ENCODE data around the gene IL17D. TPM values are rescaled to one million over a fixed set of nuclear protein-coding genes. Genes with fewer than 3 reads are reported as not detected.
"Not testable (repeated sequence)": the region's sequence is repeated elsewhere in the genome, so short reads cannot be mapped to it uniquely, and the experiment has no call there.

Gene IL17D
- total and polyA plus RNA-seq, 12 donors: 0.47 to 3.8 (median 1.4) TPM

- TF ChIP-seq POLR2A (IDR thresholded peaks at IDR 0.05): no peak
- TF ChIP-seq, protein P1, sequence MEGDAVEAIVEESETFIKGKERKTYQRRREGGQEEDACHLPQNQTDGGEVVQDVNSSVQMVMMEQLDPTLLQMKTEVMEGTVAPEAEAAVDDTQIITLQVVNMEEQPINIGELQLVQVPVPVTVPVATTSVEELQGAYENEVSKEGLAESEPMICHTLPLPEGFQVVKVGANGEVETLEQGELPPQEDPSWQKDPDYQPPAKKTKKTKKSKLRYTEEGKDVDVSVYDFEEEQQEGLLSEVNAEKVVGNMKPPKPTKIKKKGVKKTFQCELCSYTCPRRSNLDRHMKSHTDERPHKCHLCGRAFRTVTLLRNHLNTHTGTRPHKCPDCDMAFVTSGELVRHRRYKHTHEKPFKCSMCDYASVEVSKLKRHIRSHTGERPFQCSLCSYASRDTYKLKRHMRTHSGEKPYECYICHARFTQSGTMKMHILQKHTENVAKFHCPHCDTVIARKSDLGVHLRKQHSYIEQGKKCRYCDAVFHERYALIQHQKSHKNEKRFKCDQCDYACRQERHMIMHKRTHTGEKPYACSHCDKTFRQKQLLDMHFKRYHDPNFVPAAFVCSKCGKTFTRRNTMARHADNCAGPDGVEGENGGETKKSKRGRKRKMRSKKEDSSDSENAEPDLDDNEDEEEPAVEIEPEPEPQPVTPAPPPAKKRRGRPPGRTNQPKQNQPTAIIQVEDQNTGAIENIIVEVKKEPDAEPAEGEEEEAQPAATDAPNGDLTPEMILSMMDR (IDR thresholded peaks at IDR 0.05): no peak
- 54 to 90% (median 55%) methylated on average over 2 of the region's 2 CpGs for WGBS, 4 donors
- intact Hi-C loops (cut with DNase I): no loop called here
- H3K4me3 ChIP-seq: no peak overlapping the region
- no peaks in the 10 kb centered on the region for H3K36me3 ChIP-seq (replicated peaks in 1 of 2)
- no peak overlapping the region for H3K27ac ChIP-seq
- no peak for DNase-seq
- no peaks in the 10 kb centered on the region for H3K4me1 ChIP-seq (replicated peaks in 1 of 2)
- H3K9me3 ChIP-seq (replicated peaks in 1 of 3): no peaks in the 10 kb centered on the region
- no peaks in the 10 kb centered on the region for H3K27me3 ChIP-seq
Observed at GRCh38 chr13:20672772-20673171, 30.7 kb upstream of the IL17D start.

DNA sequence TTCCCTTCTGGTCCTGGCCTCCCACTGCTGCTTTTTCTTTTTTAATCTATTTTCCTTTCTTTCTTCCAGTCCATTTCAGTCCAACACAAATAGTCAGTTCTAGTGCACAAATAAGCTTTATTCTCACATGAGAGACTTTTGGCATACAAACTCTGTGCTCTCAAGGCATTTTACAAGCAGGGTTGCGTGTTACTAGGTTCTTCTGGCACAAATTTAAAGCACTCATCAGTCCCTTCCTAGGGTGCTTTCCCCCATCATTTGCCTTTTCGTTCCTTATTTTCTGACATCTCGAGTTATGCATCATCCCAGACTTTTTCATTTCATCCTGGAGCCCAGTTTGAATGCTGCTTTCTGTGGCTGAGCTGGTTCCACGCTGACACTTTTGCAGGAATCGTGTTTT, 29.8 kb upstream of the IL17D start:
- Histone ChIP-seq H3K9me3 (replicated peaks in 1 of 3) (no peaks in the 10 kb centered on the region), H3K27me3 (no peaks in the 10 kb centered on the region), H3K4me3 (no peak overlapping the region), H3K36me3 (replicated peaks in 1 of 2) (no peaks in the 10 kb centered on the region), H3K4me1 (replicated peaks in 1 of 2) (no peaks in the 10 kb centered on the region), H3K27ac (no peak overlapping the region)
- no peak for DNase-seq
- intact Hi-C loops (cut with DNase I): no loop called here
- WGBS, 4 donors: 78 to 93% (median 87%) methylated on average over 5 of the region's 5 CpGs
- TF ChIP-seq, protein P1 (IDR thresholded peaks at IDR 0.05): no peak
- TF ChIP-seq POLR2A (IDR thresholded peaks at IDR 0.05): no peak

DNA sequence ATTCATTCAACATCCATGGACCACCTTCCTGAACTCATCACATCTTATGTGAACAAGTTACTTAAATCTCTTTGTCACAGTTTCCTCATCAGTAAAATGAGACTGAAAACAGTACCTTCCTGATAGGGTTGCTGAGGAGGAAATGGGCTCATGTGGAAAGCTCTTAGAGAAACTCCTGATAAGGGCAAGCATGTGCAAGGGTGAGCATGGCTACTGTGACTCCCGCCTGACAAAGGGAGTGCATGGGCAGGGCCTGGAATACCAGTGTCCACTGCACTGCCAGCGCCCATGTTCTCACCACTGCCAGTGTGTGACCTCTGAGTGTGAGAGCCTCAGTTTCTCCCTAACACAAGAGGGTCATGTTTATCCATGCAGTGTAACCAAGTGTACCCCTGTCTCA, 27.3 kb upstream of the IL17D start:
- Histone ChIP-seq H3K4me3 (no peak overlapping the region), H3K27ac (no peak overlapping the region), H3K9me3 (replicated peaks in 1 of 3) (no peaks in the 10 kb centered on the region), H3K36me3 (replicated peaks in 1 of 2) (no peaks in the 10 kb centered on the region), H3K4me1 (replicated peaks in 1 of 2) (no peaks in the 10 kb centered on the region), H3K27me3 (no peaks in the 10 kb centered on the region)
- DNase-seq: no peak
- WGBS, 4 donors: 89 to 97% (median 94%) methylated on average over 2 of the region's 2 CpGs
- intact Hi-C loops (cut with DNase I): no loop called here
- no peak for TF ChIP-seq POLR2A (IDR thresholded peaks at IDR 0.05)
- TF ChIP-seq, protein P1 (IDR thresholded peaks at IDR 0.05): no peak

GRCh38 chr13:20678606-20679005, 24.9 kb upstream of the IL17D start:
- DNase-seq; H3K9me3 ChIP-seq (replicated peaks in 1 of 3); H3K27ac ChIP-seq; H3K27me3 ChIP-seq; H3K4me3 ChIP-seq; intact Hi-C loops (cut with DNase I); H3K4me1 ChIP-seq (replicated peaks in 1 of 2); H3K36me3 ChIP-seq (replicated peaks in 1 of 2): not testable (repeated sequence)
- 60 to 91% (median 82%) methylated on average over 7 of the region's 7 CpGs for WGBS, 4 donors

GRCh38 chr13:20679879-20680278, 23.6 kb upstream of the IL17D start:
- DNase-seq: no peak
- no peak overlapping the region for H3K27ac ChIP-seq
- H3K4me1 ChIP-seq (replicated peaks in 1 of 2): no peaks in the 10 kb centered on the region
- WGBS, 4 donors: 63 to 98% (median 90%) methylated on average over 3 of the region's 3 CpGs
- TF ChIP-seq, protein P1 (IDR thresholded peaks at IDR 0.05): no peak
- no peak for TF ChIP-seq POLR2A (IDR thresholded peaks at IDR 0.05)
- intact Hi-C loops (cut with DNase I): no loop called here
- no peaks in the 10 kb centered on the region for H3K27me3 ChIP-seq
- H3K36me3 ChIP-seq (replicated peaks in 1 of 2): no peaks in the 10 kb centered on the region
- no peak overlapping the region for H3K4me3 ChIP-seq
- no peaks in the 10 kb centered on the region for H3K9me3 ChIP-seq (replicated peaks in 1 of 3)

Data from adrenal gland (tissue), 12 donors.